ENCODE data around the gene KMO.

The KMO gene

GRCh38 chr1:241607497-241607896 lies 75.3 kb downstream of the KMO start:
- Histone ChIP-seq H3K4me2 (ENCODE audit: low read depth, low read length, poor library complexity, severe bottlenecking) (no peak overlapping the region), H3K4me1 (ENCODE audit: insufficient read depth, low read length, poor library complexity, severe bottlenecking) (no peaks in the 10 kb centered on the region), H3K9me2 (replicated peaks; ENCODE audit: low read depth, low read length) (no peaks in the 10 kb centered on the region), H2AFZ (ENCODE audit: low read length) (no peak overlapping the region), H3K9me3 (ENCODE audit: insufficient read depth, low read depth, low read length) (no peaks in the 10 kb centered on the region), H3K27me3 (ENCODE audit: insufficient read depth, low read length, poor library complexity, severe bottlenecking) (no peaks in the 10 kb centered on the region), H3F3A (ENCODE audit: low read depth) (no peaks in the 10 kb centered on the region), H3K9ac (ENCODE audit: low read depth, low read length, poor library complexity, severe bottlenecking) (no peak overlapping the region), H3K4me3 (ENCODE audit: low read length, poor library complexity, severe bottlenecking) (no peak overlapping the region), H3K36me3 (ENCODE audit: insufficient read depth, low read length) (no peaks in the 10 kb centered on the region), H3K79me2 (ENCODE audit: insufficient read depth, low read length) (no peaks in the 10 kb centered on the region), H4K20me1 (ENCODE audit: insufficient read depth, low read length, poor library complexity, severe bottlenecking) (no peaks in the 10 kb centered on the region)
- TF ChIP-seq CTCF (conservative IDR thresholded peaks at IDR 0.05; ENCODE audit: low read length) (no peak), EZH2phosphoT487 (IDR thresholded peaks at IDR 0.05; ENCODE audit: borderline replicate concordance) (no peak)

GRCh38 chr1:241608379-241609033 lies 76.3 kb downstream of the KMO start:
- no peaks in the 10 kb centered on the region for H3K9me2 ChIP-seq (replicated peaks; ENCODE audit: low read depth, low read length)
- H4K20me1 ChIP-seq (ENCODE audit: insufficient read depth, low read length, poor library complexity, severe bottlenecking): no peaks in the 10 kb centered on the region
- TF ChIP-seq CTCF (conservative IDR thresholded peaks at IDR 0.05; ENCODE audit: low read length) (no peak), EZH2phosphoT487 (IDR thresholded peaks at IDR 0.05; ENCODE audit: borderline replicate concordance) (no peak)
- no peaks in the 10 kb centered on the region for H3K79me2 ChIP-seq (ENCODE audit: insufficient read depth, low read length)
- H2AFZ ChIP-seq (ENCODE audit: low read length): no peak overlapping the region
- H3K4me1 ChIP-seq (ENCODE audit: insufficient read depth, low read length, poor library complexity, severe bottlenecking): no peaks in the 10 kb centered on the region
- no peak overlapping the region for H3K4me2 ChIP-seq (ENCODE audit: low read depth, low read length, poor library complexity, severe bottlenecking)
- no peaks in the 10 kb centered on the region for H3K9me3 ChIP-seq (ENCODE audit: insufficient read depth, low read depth, low read length)
- no peak overlapping the region for H3K9ac ChIP-seq (ENCODE audit: low read depth, low read length, poor library complexity, severe bottlenecking)
- H3F3A ChIP-seq (ENCODE audit: low read depth): no peaks in the 10 kb centered on the region
- H3K4me3 ChIP-seq (ENCODE audit: low read length, poor library complexity, severe bottlenecking): no peak overlapping the region
- no peaks in the 10 kb centered on the region for H3K36me3 ChIP-seq (ENCODE audit: insufficient read depth, low read length)
- H3K27me3 ChIP-seq (ENCODE audit: insufficient read depth, low read length, poor library complexity, severe bottlenecking): no peaks in the 10 kb centered on the region

- Histone ChIP-seq H3K4me2 (ENCODE audit: low read depth, low read length, poor library complexity, severe bottlenecking) (no peak overlapping the region), H3K9me2 (replicated peaks; ENCODE audit: low read depth, low read length) (no peaks in the 10 kb centered on the region), H3K4me1 (ENCODE audit: insufficient read depth, low read length, poor library complexity, severe bottlenecking) (no peaks in the 10 kb centered on the region), H2AFZ (ENCODE audit: low read length) (no peak overlapping the region), H3K4me3 (ENCODE audit: low read length, poor library complexity, severe bottlenecking) (no peak overlapping the region), H3K79me2 (ENCODE audit: insufficient read depth, low read length) (no peaks in the 10 kb centered on the region), H4K20me1 (ENCODE audit: insufficient read depth, low read length, poor library complexity, severe bottlenecking) (no peaks in the 10 kb centered on the region), H3K27me3 (ENCODE audit: insufficient read depth, low read length, poor library complexity, severe bottlenecking) (no peaks in the 10 kb centered on the region), H3F3A (ENCODE audit: low read depth) (no peaks in the 10 kb centered on the region), H3K9ac (ENCODE audit: low read depth, low read length, poor library complexity, severe bottlenecking) (no peak overlapping the region), H3K36me3 (ENCODE audit: insufficient read depth, low read length) (no peaks in the 10 kb centered on the region), H3K9me3 (ENCODE audit: insufficient read depth, low read depth, low read length) (no peaks in the 10 kb centered on the region)
- no peak for TF ChIP-seq CTCF (conservative IDR thresholded peaks at IDR 0.05; ENCODE audit: low read length)
- TF ChIP-seq EZH2phosphoT487 (IDR thresholded peaks at IDR 0.05; ENCODE audit: borderline replicate concordance): no peak
These were observed 78.1 kb downstream of the KMO start for GRCh38 chr1:241610056-241610815.
